ENCODE results near the gene ST3GAL2. TPM values are rescaled to one million over a fixed set of nuclear protein-coding genes. Genes with fewer than 3 reads are reported as not detected.
A peak's percentile ranks its signal among the peaks of the same experiment; 100 is the strongest.

Gene ST3GAL2
- total and polyA plus RNA-seq, 9 of the 15 experiments (the other 6 are each of a cell fraction or from before 2014, with no cell fraction given), result 1.5 to 108 (median 34.3) TPM

GRCh38 chr16:70466805-70467076 is 27.8 kb upstream of the ST3GAL2 start:
- Histone ChIP-seq H3K9me3 (replicated peaks; ENCODE audit: control insufficient read depth, insufficient read depth, low read depth, low read length) (no peaks in the 10 kb centered on the region), H3K9ac (ENCODE audit: insufficient read depth in 1 of 2, low read depth in 2 of 2, low read length in 2 of 2) (peak overlapping the region in 1 of 2 experiments; percentile 68; a peak in 2 of 4 replicates), H4K20me1 (replicated peaks; ENCODE audit: control insufficient read depth, insufficient read depth, low read length) (no peaks in the 10 kb centered on the region; the same call in 1 of the 2 replicates), H3K9me1 (ENCODE audit: control insufficient read depth, insufficient read depth, low read length) (no peaks in the 10 kb centered on the region), H3K4me1 (replicated peaks in 1 of 2; ENCODE audit: control insufficient read depth in 2 of 2, insufficient read depth in 2 of 2, low read length in 2 of 2) (peaks cover 0 to 32% of the 10 kb centered on the region in 2 experiments; a peak in 3 of 5 replicates), H2AFZ (ENCODE audit: low read depth, low read length) (no peak overlapping the region), H3K4me2 (ENCODE audit: insufficient read depth, low read length) (no peak overlapping the region), H3K4me3 (no peak overlapping the region), H3K36me3 (ENCODE audit: control insufficient read depth, insufficient read depth, low read length) (peaks cover 16% of the 10 kb centered on the region; the same call in 1 of the 3 replicates), H3K79me2 (ENCODE audit: control insufficient read depth, insufficient read depth, low read length) (no peaks in the 10 kb centered on the region), H3K27me3 (ENCODE audit: control insufficient read depth in 2 of 2, insufficient read depth in 2 of 2, low read length in 2 of 2) (no peaks in the 10 kb centered on the region), H3K27ac (ENCODE audit: extremely low read depth, low read depth, low read length) (no peak overlapping the region)
- ChIA-PET CTCF (ENCODE audit: low intra/inter-chr PET ratio) (interaction anchor here (1.7 kb wide), 1 partner anchor 71 kb away, joined by 7 read pairs; no protein-coding TSS in a partner anchor), POLR2A (interaction anchor here (1.2 to 1.9 kb wide), 2 partner anchors 12 to 34 kb away, joined by 5 to 10 read pairs; no protein-coding TSS in a partner anchor)
- DNase-seq (ENCODE audit: extremely low read depth in 1 of 4, low spot score in 3 of 4) (no peak), ATAC-seq (no peak), FAIRE-seq (no peak)
- WGBS (ENCODE audit: insufficient coverage, low coverage, missing lambda C conversion rate), result 83% methylated on average over 5 of the region's 7 CpGs
- intact Hi-C loops (cut with micrococcal nuclease), result no loop called here
- TF ChIP-seq KDM4B (IDR thresholded peaks at IDR 0.05; ENCODE audit: borderline replicate concordance in 2 of 2, low read depth in 1 of 2), result no peak
- 0 out of 2 replicates have a peak, but pooled peaks have one; percentile 2 for TF ChIP-seq CEBPB (tag; IDR thresholded peaks at IDR 0.05)
- no TSS peak for BruUV-seq (replicated peaks)
- in situ Hi-C loops (cut with MboI), result loop anchor here (10.0 kb wide), 1 partner anchor 72 kb away; no protein-coding TSS in a partner anchor

DNA sequence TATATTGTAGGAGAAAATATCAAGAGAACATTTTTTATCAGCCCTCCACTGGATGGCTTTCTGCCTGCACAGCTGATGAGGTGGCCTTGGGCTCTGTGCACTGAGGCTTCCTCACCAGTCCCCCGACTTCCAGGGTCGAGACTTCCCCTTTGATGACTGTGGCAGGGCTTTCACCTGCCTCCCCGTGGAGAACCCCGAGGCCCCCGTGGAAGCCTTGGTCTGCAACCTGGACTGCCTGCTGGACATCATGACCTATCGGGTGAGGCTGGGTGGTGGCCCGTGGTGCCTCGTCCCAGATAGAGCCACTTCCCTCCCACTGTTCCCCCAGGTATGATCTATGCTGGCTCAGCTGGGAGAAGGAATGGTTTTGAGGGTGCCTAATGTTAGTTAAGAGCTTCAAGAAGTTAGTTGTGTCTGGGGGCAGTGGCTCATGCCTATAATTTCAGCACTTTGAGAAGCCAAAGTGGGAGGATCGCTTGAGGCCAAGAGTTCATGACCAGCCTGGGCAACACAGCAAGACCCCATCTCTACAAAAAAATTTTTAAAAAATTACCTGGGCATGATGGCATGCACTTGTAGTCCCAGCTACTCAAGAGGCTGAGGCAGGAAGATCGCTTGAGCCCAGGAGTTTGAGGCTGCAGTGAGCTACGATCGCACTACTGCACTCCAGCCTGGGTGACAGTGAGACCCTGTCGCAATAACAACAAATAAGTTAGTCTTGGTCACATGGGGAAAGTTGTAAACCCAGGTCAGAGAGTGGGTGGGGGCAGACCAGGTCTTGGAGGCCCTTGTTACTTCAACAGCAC is 27.3 kb upstream of the ST3GAL2 start:
- POLR2A ChIA-PET, result interaction anchor here (1.2 to 1.9 kb wide), 2 partner anchors 13 to 34 kb away, joined by 5 to 10 read pairs; no protein-coding TSS in a partner anchor
- BruUV-seq (replicated peaks), result no TSS peak
- ATAC-seq, result no peak
- Histone ChIP-seq H3K27me3 (ENCODE audit: control insufficient read depth in 2 of 2, insufficient read depth in 2 of 2, low read length in 2 of 2) (no peaks in the 10 kb centered on the region), H3K36me3 (ENCODE audit: control insufficient read depth, insufficient read depth, low read length) (peaks cover 16% of the 10 kb centered on the region; the same call in 1 of the 3 replicates), H3K4me2 (ENCODE audit: insufficient read depth, low read length) (no peak overlapping the region), H3K79me2 (ENCODE audit: control insufficient read depth, insufficient read depth, low read length) (no peaks in the 10 kb centered on the region), H2AFZ (ENCODE audit: low read depth, low read length) (no peak overlapping the region), H3K9me3 (replicated peaks; ENCODE audit: control insufficient read depth, insufficient read depth, low read depth, low read length) (no peaks in the 10 kb centered on the region), H3K9me1 (ENCODE audit: control insufficient read depth, insufficient read depth, low read length) (no peaks in the 10 kb centered on the region), H3K4me3 (no peak overlapping the region), H3K9ac (ENCODE audit: insufficient read depth in 1 of 2, low read depth in 2 of 2, low read length in 2 of 2) (peak overlapping the region in 1 of 2 experiments; percentile 68; a peak in 1 of 4 replicates), H3K27ac (ENCODE audit: extremely low read depth, low read depth, low read length) (no peak overlapping the region), H4K20me1 (replicated peaks; ENCODE audit: control insufficient read depth, insufficient read depth, low read length) (no peaks in the 10 kb centered on the region; the same call in 1 of the 2 replicates), H3K4me1 (replicated peaks in 1 of 2; ENCODE audit: control insufficient read depth in 2 of 2, insufficient read depth in 2 of 2, low read length in 2 of 2) (peaks cover 0 to 33% of the 10 kb centered on the region in 2 experiments; a peak in 3 of 5 replicates)
- DNase-seq (ENCODE audit: extremely low read depth in 1 of 4, low spot score in 3 of 4), result no peak
- in situ Hi-C loops (cut with MboI), result loop anchor here (10.0 kb wide), 1 partner anchor 71 kb away; no protein-coding TSS in a partner anchor
- intact Hi-C loops (cut with micrococcal nuclease), result no loop called here
- no peak for TF ChIP-seq HNRNPUL1 (IDR thresholded peaks at IDR 0.05; ENCODE audit: low read length)
- peak; percentile 84 for TF ChIP-seq ZNF121 (CRISPR knock-in tag; conservative IDR thresholded peaks at IDR 0.05)
- TF ChIP-seq PRPF4 (IDR thresholded peaks at IDR 0.05; ENCODE audit: insufficient read depth, low read depth, low read length, poor library complexity, severe bottlenecking), result no peak
- peak; percentile 36 for TF ChIP-seq CEBPB (tag; IDR thresholded peaks at IDR 0.05)
- WGBS (ENCODE audit: insufficient coverage, low coverage, missing lambda C conversion rate), result 79% methylated on average over 13 of the region's 13 CpGs
- no peak for FAIRE-seq
- CTCF ChIA-PET (ENCODE audit: low intra/inter-chr PET ratio), result interaction anchor here (1.7 kb wide), 1 partner anchor 71 kb away, joined by 7 read pairs; no protein-coding TSS in a partner anchor

Measured in K562 (cell line).